IPS-NIHi7 (cell line): ENCODE data around the gene C18orf63.
"Not testable (repeated sequence)": the region's sequence is repeated elsewhere in the genome, so short reads cannot be mapped to it uniquely, and the experiment has no call there.

Experiments used
- DNase-seq: peaks from one replicate; pipeline ENCODE4 v3.0.0; 2012; ENCODE audit warnings: mixed read lengths; ENCODE audit errors: extremely low spot score

Gene C18orf63

GRCh38 chr18:74286106-74286855 lies 29.4 kb upstream of the C18orf63 start:
- no peak for DNase-seq

- DNase-seq = no peak
Measured at GRCh38 chr18:74286856-74287255, 28.8 kb upstream of the C18orf63 start.

GRCh38 chr18:74288041-74288440 lies 27.6 kb upstream of the C18orf63 start:
- DNase-seq = no peak

- no peak for DNase-seq
Measured at GRCh38 chr18:74288730-74289129, 26.9 kb upstream of the C18orf63 start.

- no peak for DNase-seq
Measured at GRCh38 chr18:74289137-74289536, 26.5 kb upstream of the C18orf63 start.

- DNase-seq = no peak
Measured at GRCh38 chr18:74290021-74290420, 25.6 kb upstream of the C18orf63 start.

- peak; percentile 58 for DNase-seq
Measured at GRCh38 chr18:74290794-74291471, 24.7 kb upstream of the C18orf63 start.

- DNase-seq = no peak
Measured at GRCh38 chr18:74291472-74291770, 24.2 kb upstream of the C18orf63 start.

GRCh38 chr18:74291771-74292540 lies 23.7 kb upstream of the C18orf63 start, which contains the start of gene CYB5A:
Gene CYB5A, minus strand, starts transcription at chr18:74291963. Its CDS starts 88 bp downstream, at chr18:74291875.
- peak; percentile 100 for DNase-seq

- no peak for DNase-seq
Measured at GRCh38 chr18:74292541-74292858, 23.1 kb upstream of the C18orf63 start.

GRCh38 chr18:74292982-74293381 lies 22.7 kb upstream of the C18orf63 start:
- DNase-seq = not testable (repeated sequence)

- DNase-seq = no peak
Measured at GRCh38 chr18:74294526-74294925, 21.1 kb upstream of the C18orf63 start.

GRCh38 chr18:74299162-74299561 lies 16.5 kb upstream of the C18orf63 start:
- DNase-seq = no peak

GRCh38 chr18:74299746-74300145 lies 15.9 kb upstream of the C18orf63 start:
- no peak for DNase-seq

GRCh38 chr18:74303306-74303705 lies 12.3 kb upstream of the C18orf63 start:
- DNase-seq = no peak

GRCh38 chr18:74303936-74304335 lies 11.7 kb upstream of the C18orf63 start:
- DNase-seq = no peak

- peak; percentile 31 for DNase-seq
Measured at GRCh38 chr18:74310411-74310810, 5.2 kb upstream of the C18orf63 start.

- DNase-seq = no peak
Measured at GRCh38 chr18:74311000-74311399, 4.6 kb upstream of the C18orf63 start.

- no peak for DNase-seq
Measured at GRCh38 chr18:74314759-74315463, 728 bp upstream of the C18orf63 start.

GRCh38 chr18:74316257-74317170 lies 875 bp downstream of the C18orf63 start:
- no peak for DNase-seq

GRCh38 chr18:74326231-74326630 lies 10.6 kb downstream of the C18orf63 start:
- no peak for DNase-seq
